SU-DHL-6 (cell line): ENCODE measurements around the gene RAB27B.

ENCODE experiments used
- H2AFZ ChIP-seq: fragments of 200-600 bp; sonication (generic); 2 replicates; pipeline ENCODE4 v1.6.1; 2014; ENCODE audit warnings: low read depth, mild to moderate bottlenecking, moderate library complexity, mixed read lengths, antibody characterized with exemption, low read length; ENCODE audit not compliant: severe bottlenecking
- H3F3A ChIP-seq: fragments of 200-600 bp; shearing (Covaris generic); 2 replicates; pipeline ENCODE4 v1.6.0; 2016; ENCODE audit warnings: antibody characterized with exemption, mild to moderate bottlenecking; ENCODE audit not compliant: insufficient read depth
- H3K27ac ChIP-seq: fragments of 200-600 bp; sonication (generic); 2 replicates; pipeline ENCODE4 v1.5.1; 2016; ENCODE audit warnings: low read depth, mild to moderate bottlenecking, low read length, moderate library complexity, mixed read lengths
- H3K27me3 ChIP-seq: fragments of 200-600 bp; sonication (generic), shearing (Covaris generic); 2 replicates; pipeline ENCODE4 v1.6.0; 2014; ENCODE audit warnings: mild to moderate bottlenecking, low read length
- H3K36me3 ChIP-seq: fragments of 200-600 bp; sonication (generic); 2 replicates; pipeline ENCODE4 v1.6.1; 2014; ENCODE audit warnings: mild to moderate bottlenecking, low read length, mixed read lengths
- H3K4me2 ChIP-seq: fragments of 300-600, 200-600 bp; shearing (Covaris generic), sonication (generic); 2 replicates; pipeline ENCODE4 v1.6.0; 2014; ENCODE audit warnings: low read length, low read depth, mild to moderate bottlenecking; ENCODE audit not compliant: poor library complexity, severe bottlenecking
- H3K4me3 ChIP-seq: fragments of 200-600 bp; sonication (generic); 2 replicates; pipeline ENCODE4 v1.5.1; 2014; ENCODE audit warnings: antibody characterized with exemption, low read length, mild to moderate bottlenecking, mixed read lengths; ENCODE audit not compliant: insufficient read depth, poor library complexity, severe bottlenecking
- H3K79me2 ChIP-seq: fragments of 200-600 bp; sonication (generic); 2 replicates; pipeline ENCODE4 v1.6.1; 2014; ENCODE audit warnings: mild to moderate bottlenecking, low read length, moderate library complexity; ENCODE audit not compliant: insufficient read depth
- H3K9ac ChIP-seq: fragments of 200-600 bp; sonication (generic); 2 replicates; pipeline ENCODE4 v1.7.0; 2014; ENCODE audit warnings: mild to moderate bottlenecking, low read length
- H3K9me2 ChIP-seq: fragments of 200-600 bp; sonication (generic); replicated peaks from 2 replicates; pipeline ENCODE4 v1.6.1; 2014; ENCODE audit warnings: low read length; ENCODE audit not compliant: insufficient read depth
- H3K9me3 ChIP-seq: fragments of 200-600 bp; sonication (generic); 2 replicates; pipeline ENCODE4 v1.6.1; 2014; ENCODE audit warnings: low read length, mixed read lengths; ENCODE audit not compliant: insufficient read depth
- H4K20me1 ChIP-seq: fragments of 200-600 bp; sonication (generic); 2 replicates; pipeline ENCODE4 v1.6.1; 2014; ENCODE audit warnings: low read depth, mild to moderate bottlenecking, antibody characterized with exemption, low read length, moderate library complexity, mixed read lengths
- CTCF ChIP-seq: fragments of 200-600 bp; sonication (generic); IDR thresholded peaks from one replicate; pipeline ENCODE4 v1.5.1; 2017; ENCODE audit warnings: antibody characterized with exemption, mild to moderate bottlenecking, low read length, moderate library complexity; ENCODE audit not compliant: insufficient read depth, poor library complexity, severe bottlenecking
- EZH2phosphoT487 ChIP-seq: fragments of 200-600 bp; sonication (generic), shearing (Covaris generic); conservative IDR thresholded peaks from 2 replicates; pipeline ENCODE4 v1.6.1; 2018; ENCODE audit warnings: mild to moderate bottlenecking, antibody characterized with exemption, low read length, moderate library complexity, mixed read lengths

The RAB27B gene, protein sequence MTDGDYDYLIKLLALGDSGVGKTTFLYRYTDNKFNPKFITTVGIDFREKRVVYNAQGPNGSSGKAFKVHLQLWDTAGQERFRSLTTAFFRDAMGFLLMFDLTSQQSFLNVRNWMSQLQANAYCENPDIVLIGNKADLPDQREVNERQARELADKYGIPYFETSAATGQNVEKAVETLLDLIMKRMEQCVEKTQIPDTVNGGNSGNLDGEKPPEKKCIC

GRCh38 chr18:54828281-54828881, at the start of gene RAB27B:
RAB27B (plus strand) TSS chr18:54828477; CDS start chr18:54877586, 49,109 bp downstream.
- no peak within 1 kb of the TSS for H3K27ac ChIP-seq
- H3K36me3 ChIP-seq: no peaks in the 10 kb centered on the region
- no peaks in the 10 kb centered on the region for H3K79me2 ChIP-seq
- no peak within 1 kb of the TSS for H3K4me3 ChIP-seq
- H3K9ac ChIP-seq: no peak within 1 kb of the TSS
- H3K9me3 ChIP-seq: no peaks in the 10 kb centered on the region; the same call in 1 of the 2 replicates
- H3K9me2 ChIP-seq: no peaks in the 10 kb centered on the region
- H2AFZ ChIP-seq: no peak within 1 kb of the TSS
- H4K20me1 ChIP-seq: no peaks in the 10 kb centered on the region
- no peak within 1 kb of the TSS for H3K4me2 ChIP-seq
- H3K27me3 ChIP-seq: no peaks in the 10 kb centered on the region; the same call in 1 of the 2 replicates
- no peaks in the 10 kb centered on the region for H3F3A ChIP-seq
- TF ChIP-seq CTCF (no peak), EZH2phosphoT487 (no peak)

DNA sequence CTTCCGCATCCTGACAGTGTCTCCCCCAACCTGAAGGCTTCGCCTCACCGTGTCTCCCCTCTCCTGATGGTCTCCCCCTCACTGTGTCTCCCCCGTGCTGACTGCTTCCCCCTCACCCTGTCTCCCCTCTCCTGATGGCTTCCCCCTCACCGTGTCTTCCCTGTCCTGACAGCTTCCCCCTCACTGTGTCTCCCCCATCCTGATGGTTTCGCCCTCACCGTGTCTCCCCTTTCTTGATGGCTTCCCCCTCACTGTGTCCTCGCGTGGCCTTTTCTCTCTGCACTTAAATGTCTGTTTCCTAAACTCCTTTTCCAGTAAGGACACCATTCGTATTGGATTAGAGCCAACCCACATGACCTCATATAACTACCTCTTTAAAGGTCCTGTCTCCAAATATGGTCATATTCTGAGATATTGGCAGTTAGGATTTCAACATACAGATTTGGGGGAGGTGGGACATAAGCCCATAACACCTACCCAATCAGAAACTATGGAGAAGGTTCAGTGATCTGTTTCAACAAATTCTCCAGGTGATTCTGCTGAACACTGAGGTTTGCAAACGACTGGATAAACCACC, 47.9 kb upstream of the RAB27B start:
- no peaks in the 10 kb centered on the region for H3K79me2 ChIP-seq
- H3K9me2 ChIP-seq: no peaks in the 10 kb centered on the region
- H3F3A ChIP-seq: no peaks in the 10 kb centered on the region
- no peaks in the 10 kb centered on the region for H3K9me3 ChIP-seq
- no peak overlapping the region for H3K27ac ChIP-seq
- H3K9ac ChIP-seq: no peak overlapping the region
- no peaks in the 10 kb centered on the region for H3K36me3 ChIP-seq
- no peak overlapping the region for H2AFZ ChIP-seq
- H3K4me2 ChIP-seq: no peak overlapping the region
- no peak overlapping the region for H3K4me3 ChIP-seq
- no peaks in the 10 kb centered on the region for H3K27me3 ChIP-seq
- no peaks in the 10 kb centered on the region for H4K20me1 ChIP-seq
- TF ChIP-seq EZH2phosphoT487 (no peak), CTCF (no peak)

- Histone ChIP-seq H3K9ac (no peak overlapping the region), H3K4me3 (no peak overlapping the region), H2AFZ (no peak overlapping the region), H3K79me2 (no peaks in the 10 kb centered on the region), H3K9me3 (no peaks in the 10 kb centered on the region), H3F3A (no peaks in the 10 kb centered on the region), H3K36me3 (no peaks in the 10 kb centered on the region), H3K4me2 (no peak overlapping the region), H3K27ac (no peak overlapping the region), H4K20me1 (no peaks in the 10 kb centered on the region), H3K9me2 (no peaks in the 10 kb centered on the region), H3K27me3 (no peaks in the 10 kb centered on the region)
- no peak for TF ChIP-seq CTCF
- TF ChIP-seq EZH2phosphoT487: no peak
Measured at GRCh38 chr18:54780970-54781369, 47.3 kb upstream of the RAB27B start.
